IPS-NIHi7 (cell line): ENCODE data around the gene SNX33.
"Not testable (repeated sequence)": the region's sequence is repeated elsewhere in the genome, so short reads cannot be mapped to it uniquely, and the experiment has no call there.

Source experiments
- DNase-seq: peaks from one replicate; pipeline ENCODE4 v3.0.0; 2012; ENCODE audit warnings: mixed read lengths; ENCODE audit errors: extremely low spot score

SNX33 gene

GRCh38 chr15:75661756-75662140, 14.0 kb downstream of the SNX33 start:
- DNase-seq: no peak

GRCh38 chr15:75662823-75663519, 15.3 kb downstream of the SNX33 start:
- no peak for DNase-seq

DNA sequence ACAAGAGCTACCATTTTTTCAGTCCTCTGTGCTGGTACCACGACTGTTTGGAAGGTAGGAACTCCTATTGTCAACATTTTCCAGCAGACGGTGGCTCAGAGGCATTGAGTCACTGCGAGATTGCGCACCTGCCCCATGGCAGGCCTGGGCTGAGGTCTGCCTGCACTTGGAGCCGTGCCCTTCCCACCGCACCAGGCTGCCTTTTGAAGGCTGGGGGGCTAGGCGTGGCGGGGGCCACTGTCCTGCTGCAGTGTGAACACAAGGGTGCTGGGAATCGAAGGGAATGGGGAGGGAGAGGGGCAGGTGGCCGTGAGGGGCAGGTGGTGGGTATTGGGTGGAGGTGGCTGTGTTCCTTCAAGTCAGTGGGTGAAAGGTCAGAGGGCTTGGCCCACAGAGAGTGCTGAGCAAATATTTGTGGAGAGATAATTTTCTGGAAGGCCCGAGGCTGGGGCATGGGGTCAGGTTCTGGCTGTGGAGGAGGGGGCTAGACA, 16.3 kb downstream of the SNX33 start:
- DNase-seq: no peak

- DNase-seq: no peak
Measured at GRCh38 chr15:75666823-75667501, 19.2 kb downstream of the SNX33 start.

DNA sequence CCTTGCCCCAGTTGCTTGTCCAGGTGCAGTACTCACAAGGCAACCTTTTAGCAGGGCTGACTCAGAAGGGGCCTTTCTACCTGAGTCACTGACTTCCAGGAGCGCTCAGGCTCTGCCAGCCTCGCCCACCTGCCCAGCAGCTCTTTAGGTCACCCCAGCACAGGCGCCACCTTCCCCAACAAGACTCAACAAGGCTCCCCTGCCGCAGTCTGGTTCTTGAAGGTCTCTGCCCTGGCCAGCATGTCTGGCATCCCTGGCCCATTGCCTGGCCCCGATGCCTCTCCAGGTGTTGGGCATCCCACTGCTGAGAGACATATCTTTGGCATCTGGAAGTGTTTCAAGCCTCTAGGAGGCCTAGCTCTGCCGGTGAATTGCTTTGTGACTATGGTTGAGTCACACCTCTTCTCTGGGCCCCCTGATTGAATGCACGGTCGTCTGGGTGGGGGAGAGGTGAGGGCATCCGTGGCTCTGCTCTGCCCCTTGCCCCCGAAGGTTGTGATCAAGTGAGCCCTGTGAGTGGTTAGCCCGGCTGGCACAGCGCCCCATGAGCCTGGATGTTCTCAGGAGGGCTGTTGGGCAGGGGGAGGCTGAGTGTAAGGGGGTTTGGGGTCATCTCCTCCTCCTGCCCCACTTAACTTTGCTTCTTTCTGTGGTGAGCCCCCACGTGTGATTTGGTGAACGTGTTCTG, 21.6 kb downstream of the SNX33 start:
- DNase-seq: no peak

- no peak for DNase-seq
Measured at GRCh38 chr15:75669879-75670212, 22.1 kb downstream of the SNX33 start.

DNA sequence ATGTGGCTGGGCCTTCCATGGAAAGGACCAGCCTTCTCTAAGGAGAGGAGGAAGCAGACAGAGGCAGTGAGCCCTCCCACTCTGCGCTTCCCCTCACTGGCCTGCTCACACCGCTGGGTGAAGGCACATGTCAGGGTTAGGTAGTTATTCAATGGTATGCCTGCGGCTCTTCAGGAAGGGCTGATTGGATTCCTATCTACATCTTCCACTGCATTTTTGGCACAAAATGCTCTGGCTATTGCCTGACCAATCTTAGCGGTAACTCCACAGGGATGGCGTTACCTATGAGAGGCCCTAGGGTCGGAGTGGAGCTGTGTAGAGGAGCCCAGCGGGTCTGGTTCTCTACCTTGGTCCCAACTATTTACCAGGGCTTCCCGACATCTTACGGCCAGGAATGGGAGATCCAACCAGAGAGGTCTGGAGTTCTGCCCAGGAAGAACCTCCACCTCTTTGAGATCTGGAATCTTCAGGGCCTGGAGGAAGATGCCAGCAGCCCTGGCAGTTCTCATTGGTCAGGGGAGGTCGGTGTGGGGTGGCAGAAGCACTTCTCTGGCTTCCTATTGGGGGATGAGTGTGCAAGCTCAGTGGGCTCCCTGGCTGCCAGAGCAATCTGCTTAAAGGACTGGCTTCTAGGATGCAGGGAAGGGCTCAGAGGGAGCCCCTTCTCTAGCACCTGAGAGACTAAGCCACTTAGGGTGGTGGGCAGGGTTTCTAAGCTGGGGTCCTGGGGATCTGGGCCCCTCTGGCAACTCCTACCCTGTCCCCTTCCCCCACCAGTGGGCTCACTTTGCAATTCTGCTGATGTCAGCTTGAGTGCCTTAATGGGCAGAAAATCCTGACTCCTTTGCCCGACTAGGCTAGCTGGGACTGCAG, 24.3 kb downstream of the SNX33 start:
- no peak for DNase-seq

DNA sequence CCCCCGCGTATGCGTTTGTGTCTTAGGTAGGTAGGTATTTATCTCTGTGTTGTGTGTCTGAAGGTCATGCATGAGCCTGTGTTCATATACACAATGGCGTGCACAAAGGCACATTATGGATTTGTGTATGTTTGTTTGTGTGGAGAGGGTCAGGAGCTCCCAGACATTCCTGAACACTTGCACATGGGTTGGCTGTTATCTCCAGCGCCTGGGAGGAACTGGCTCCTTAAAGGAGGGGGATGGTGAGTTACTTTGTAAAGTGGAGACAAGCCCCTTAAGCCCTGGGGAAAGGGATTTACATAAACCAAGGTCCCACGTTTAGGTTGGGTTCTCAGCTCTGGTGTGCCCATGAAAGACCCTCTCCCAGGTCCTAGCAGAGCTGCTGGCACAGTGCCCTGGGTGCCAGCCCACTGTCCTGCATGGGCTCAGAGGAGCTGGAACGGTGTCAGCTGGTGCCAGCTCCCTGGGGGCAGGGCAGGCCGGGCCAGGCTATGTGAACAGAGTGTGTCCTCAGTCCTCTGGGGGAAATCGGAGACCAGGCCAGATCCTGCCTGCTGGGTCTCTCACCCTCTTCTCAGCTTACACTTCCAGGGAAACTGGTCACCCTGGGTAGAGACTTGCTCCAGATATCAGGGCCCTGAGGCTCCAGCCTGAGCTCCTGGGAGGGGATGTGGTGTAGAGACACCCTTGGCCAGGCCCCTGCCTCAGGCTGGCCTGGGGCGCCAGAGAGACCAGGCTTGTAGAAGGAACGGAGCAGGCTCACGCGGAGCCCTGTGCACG, 25.1 kb downstream of the SNX33 start:
- peak; percentile 60 for DNase-seq

DNA sequence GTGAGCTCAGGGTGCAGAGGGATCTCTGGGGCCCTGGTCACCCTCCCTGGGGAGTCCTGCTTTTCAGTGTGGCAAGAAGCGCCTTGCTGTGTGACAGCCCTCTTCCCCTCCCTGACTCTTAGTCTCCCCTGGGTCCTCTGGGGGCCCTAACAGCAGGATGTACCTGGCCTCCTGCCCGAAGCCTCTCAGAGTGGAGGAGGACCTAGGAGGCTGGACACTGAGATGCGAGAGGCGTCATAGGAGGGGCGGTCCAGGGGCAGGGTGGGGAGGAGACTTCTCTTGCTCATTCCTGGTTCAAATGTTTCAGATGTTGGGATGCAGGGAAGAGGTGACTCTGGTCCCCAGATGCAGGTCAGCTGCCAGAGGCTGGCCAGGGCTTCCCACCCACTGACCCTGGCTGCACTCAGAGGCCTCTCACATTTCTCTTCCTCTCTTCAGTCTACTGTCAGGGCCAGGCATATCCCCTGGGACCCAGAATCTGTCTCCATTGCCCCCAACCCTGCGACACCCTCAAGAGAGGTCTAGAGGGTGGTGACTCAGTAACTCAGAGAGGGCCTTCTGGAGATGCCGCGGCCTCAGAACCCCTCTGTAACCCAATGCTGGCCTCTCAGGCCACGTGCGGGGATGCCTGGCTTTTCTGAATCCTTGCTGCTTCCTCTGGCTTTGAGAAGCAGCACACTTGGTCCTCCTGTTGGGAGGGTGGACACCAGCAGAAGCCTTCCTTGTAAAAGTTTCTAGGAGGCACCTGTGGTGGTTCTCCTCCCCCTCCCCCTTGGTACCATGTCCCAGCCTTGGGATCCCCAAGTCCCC, 25.9 kb downstream of the SNX33 start:
- DNase-seq: no peak

DNA sequence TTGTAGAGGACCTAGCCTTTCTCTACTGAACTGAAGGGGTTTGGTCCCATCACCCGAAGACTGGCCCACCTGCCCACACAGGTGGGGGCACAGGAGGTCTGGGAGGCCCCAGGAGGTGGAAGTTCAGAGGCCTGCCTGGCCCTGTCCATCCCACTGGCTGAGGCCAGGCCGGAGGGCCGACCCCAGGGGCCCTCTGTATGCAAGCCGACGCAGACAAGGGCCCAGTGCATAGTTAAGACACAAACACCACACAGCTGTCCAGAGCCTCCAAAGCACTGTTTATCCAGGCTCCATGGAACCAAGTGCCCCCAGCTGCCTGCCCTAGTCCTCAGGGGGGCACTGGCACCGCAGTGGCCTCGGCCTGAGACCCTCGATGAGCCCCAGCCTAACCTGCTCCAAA, 26.7 kb downstream of the SNX33 start:
- DNase-seq: no peak

GRCh38 chr15:75675579-75676404, 28.1 kb downstream of the SNX33 start:
- no peak for DNase-seq

DNA sequence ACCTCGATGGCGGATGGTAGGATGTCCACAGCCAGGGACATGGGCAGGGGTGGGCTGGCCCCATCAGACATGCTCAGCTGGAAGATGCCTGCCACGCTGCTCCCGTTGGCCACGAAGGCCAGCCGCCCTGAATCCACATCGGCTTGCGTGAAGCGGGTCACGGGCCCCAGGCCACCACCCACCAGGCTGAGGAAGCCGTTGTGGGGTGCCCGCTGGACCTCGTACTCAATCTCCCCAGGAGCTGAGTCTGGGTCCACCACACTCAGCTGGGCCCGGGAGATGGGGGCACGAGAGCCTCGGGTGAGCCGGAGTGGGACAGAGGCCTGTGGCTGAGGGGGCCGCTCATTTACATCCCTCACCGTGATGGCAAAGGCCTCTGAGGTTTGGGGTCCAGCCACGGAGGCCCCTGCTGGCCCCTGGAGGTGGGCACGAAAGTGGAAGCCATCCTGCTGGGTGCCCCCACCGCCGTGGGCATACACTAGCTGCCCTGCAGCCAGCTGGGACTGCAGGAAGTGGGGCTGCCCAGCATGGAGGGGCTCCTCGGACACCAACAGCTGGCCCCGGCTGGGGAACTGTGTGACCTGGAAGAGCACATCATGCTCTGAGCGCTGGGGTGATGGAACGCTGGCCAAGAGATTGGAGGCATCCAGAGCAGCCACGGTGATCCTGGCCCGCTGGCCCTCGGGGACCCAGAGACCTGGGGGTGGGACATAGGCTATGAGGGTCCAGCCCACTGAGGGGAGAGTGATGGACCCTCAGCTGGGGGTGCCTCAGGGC, 29.2 kb downstream of the SNX33 start:
- DNase-seq: no peak

- no peak for DNase-seq
Measured at GRCh38 chr15:75677465-75678323, 30.0 kb downstream of the SNX33 start.

GRCh38 chr15:75678324-75678690, 30.6 kb downstream of the SNX33 start:
- not testable (repeated sequence) for DNase-seq

- DNase-seq: peak; percentile 53
Measured at GRCh38 chr15:75680007-75680789, 32.5 kb downstream of the SNX33 start.

DNA sequence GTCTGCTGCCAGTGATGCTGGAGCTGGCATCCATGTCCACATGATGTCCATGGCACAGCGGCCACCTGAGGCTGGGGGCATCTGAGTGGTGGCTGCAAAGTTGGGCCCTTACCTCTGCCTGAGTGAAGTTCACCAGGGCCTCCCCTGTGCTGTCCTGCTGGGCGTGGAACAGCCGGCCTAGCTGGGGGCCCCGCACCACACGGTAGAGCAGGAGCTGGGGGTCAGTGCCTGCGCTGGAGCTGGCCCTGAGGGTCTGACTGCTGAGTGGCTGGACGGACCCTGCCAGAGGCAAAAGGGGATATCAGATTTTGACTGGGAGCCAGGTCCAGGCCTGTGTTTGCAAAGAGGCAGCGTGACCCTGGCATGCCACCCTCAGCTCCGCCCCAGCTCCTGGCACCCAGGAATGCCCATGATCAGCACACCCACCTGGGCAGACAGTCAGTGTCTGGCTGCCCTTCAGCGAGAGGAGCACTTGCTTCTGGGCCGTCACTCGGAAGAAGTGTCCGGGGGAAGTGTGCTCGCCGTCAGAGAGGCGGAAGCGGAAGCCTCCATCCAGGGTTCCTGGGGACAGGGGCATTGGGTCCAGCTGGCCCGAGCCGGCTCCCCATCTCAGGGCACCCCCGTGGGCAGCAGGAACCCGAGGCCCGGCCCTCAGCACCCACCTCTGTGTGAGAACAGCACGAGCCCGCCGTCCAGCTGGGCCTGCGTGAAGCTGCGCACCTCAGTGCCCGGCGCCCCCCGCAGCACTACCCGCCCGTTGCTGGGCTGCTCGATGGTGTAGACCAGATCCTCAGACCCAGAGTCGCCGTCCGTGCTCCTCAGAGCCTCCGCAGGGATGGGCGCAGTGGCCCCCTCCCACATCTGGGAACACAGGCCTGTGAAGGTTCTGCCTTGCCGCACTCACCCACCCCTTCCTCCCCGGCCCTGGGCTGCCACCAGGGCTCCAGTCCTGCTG, 34.7 kb downstream of the SNX33 start:
- DNase-seq: no peak
